Measurements from ENCODE around the gene DPP6.

GRCh38 chr7:154769527-154769926 is 717.3 kb downstream of the DPP6 start:
- TF ChIP-seq POLR2A (IDR thresholded peaks at IDR 0.05) (no peak), POLR2AphosphoS5 (IDR thresholded peaks at IDR 0.05) (no peak), CTCF (IDR thresholded peaks at IDR 0.05) (no peak)
